Activated CD4-positive, alpha-beta memory T cell treated with anti-CD3 and anti-CD28 coated beads for 36 hours (primary cell): ENCODE data around the gene PAPLN. TPM values are rescaled to one million over a fixed set of nuclear protein-coding genes. Genes with fewer than 3 reads are reported as not detected.

Experiments used
- CTCF ChIA-PET: fragments of 350-600 bp; sonication (Branson Sonifier 250); formaldehyde crosslinking; loops from one replicate; lab custom pipeline; 2021; ENCODE audit warnings: antibody characterized with exemption, inconsistent platforms; lab: Charles Lee
- POLR2A ChIA-PET: fragments of 350-600 bp; sonication (Branson Sonifier 250); formaldehyde crosslinking; loops from one replicate; lab custom pipeline; 2021; ENCODE audit warnings: antibody characterized with exemption; lab: Charles Lee
- DNase-seq: peaks from one replicate; pipeline ENCODE4 v3.0.0-alpha.2; 2020
- H3K27ac Mint-ChIP-seq: one replicate; pipeline ENCODE4 v1.8.0; 2021; ENCODE audit warnings: mixed read lengths
- H3K27me3 Mint-ChIP-seq: one replicate; pipeline ENCODE4 v1.8.0; 2021; ENCODE audit warnings: mixed read lengths
- H3K36me3 Mint-ChIP-seq: one replicate; pipeline ENCODE4 v1.8.0; 2021; ENCODE audit warnings: mixed read lengths
- H3K4me1 Mint-ChIP-seq: one replicate; pipeline ENCODE4 v1.8.0; 2021; ENCODE audit warnings: low read depth, mixed read lengths
- H3K4me3 Mint-ChIP-seq: one replicate; pipeline ENCODE4 v1.8.0; 2021; ENCODE audit warnings: mild to moderate bottlenecking, mixed read lengths
- H3K9me3 Mint-ChIP-seq: one replicate; pipeline ENCODE4 v1.8.0; 2021; ENCODE audit warnings: mixed read lengths
- intact Hi-C: fragments of 100-400 bp; cut with micrococcal nuclease; formaldehyde crosslinking; loops from one replicate; pipeline ENCODE4 v1.15.1; 2023
- total RNA-seq, 2 experiments: library from RNA; stranded (reverse); gene quantifications; one replicate each; pipeline ENCODE4 v1.2.3, GENCODE V29; 2021

The PAPLN gene
- total RNA-seq, 2 experiments from 2014 or later, result 0.62 to 0.65 TPM

- Mint-ChIP-seq H3K36me3 (peaks cover 1% of the 10 kb centered on the region), H3K9me3 (no peaks in the 10 kb centered on the region), H3K27me3 (peaks cover 36% of the 10 kb centered on the region), H3K4me3 (no peak overlapping the region), H3K4me1 (peaks cover 9% of the 10 kb centered on the region), H3K27ac (no peak overlapping the region)
- CTCF ChIA-PET, result interaction anchor here (0.6 kb wide), 1 partner anchor 145 kb away, joined by 3 read pairs; no protein-coding TSS in a partner anchor
- intact Hi-C loops, result no loop called here
- POLR2A ChIA-PET, result no interaction called here
- DNase-seq, result no peak
Observed at GRCh38 chr14:73233564-73233963, 3.7 kb upstream of the PAPLN start.

- intact Hi-C loops, result no loop called here
- Mint-ChIP-seq H3K27me3 (peaks cover 41% of the 10 kb centered on the region), H3K27ac (no peak overlapping the region), H3K4me3 (no peak overlapping the region), H3K4me1 (peaks cover 12% of the 10 kb centered on the region), H3K9me3 (no peaks in the 10 kb centered on the region), H3K36me3 (peaks cover 1% of the 10 kb centered on the region)
- ChIA-PET POLR2A (no interaction called here), CTCF (interaction anchor here (0.6 kb wide), 1 partner anchor 144 kb away, joined by 3 read pairs; no protein-coding TSS in a partner anchor)
- no peak for DNase-seq
Observed at GRCh38 chr14:73234029-73234428, 3.3 kb upstream of the PAPLN start.

- peaks cover 44% of the 10 kb centered on the region for H3K27me3 Mint-ChIP-seq
Observed at GRCh38 chr14:73234586-73235394, 2.5 kb upstream of the PAPLN start.

GRCh38 chr14:73235531-73236155, 1.7 kb upstream of the PAPLN start:
- POLR2A ChIA-PET, result no interaction called here
- no peak for DNase-seq
- intact Hi-C loops, result no loop called here
- Mint-ChIP-seq H3K9me3 (no peaks in the 10 kb centered on the region), H3K4me1 (peaks cover 12% of the 10 kb centered on the region), H3K27me3 (peaks cover 51% of the 10 kb centered on the region), H3K36me3 (no peaks in the 10 kb centered on the region), H3K27ac (no peak overlapping the region), H3K4me3 (no peak overlapping the region)
- CTCF ChIA-PET, result no interaction called here

More at GRCh38 chr14:73234586-73235394, 2.5 kb upstream of the PAPLN start:
- Mint-ChIP-seq H3K4me1 (peaks cover 12% of the 10 kb centered on the region), H3K27ac (no peak overlapping the region), H3K36me3 (no peaks in the 10 kb centered on the region), H3K4me3 (no peak overlapping the region), H3K9me3 (no peaks in the 10 kb centered on the region)
- intact Hi-C loops, result no loop called here
- ChIA-PET CTCF (no interaction called here), POLR2A (no interaction called here)
- DNase-seq, result no peak

GRCh38 chr14:73236157-73236556, 1.1 kb upstream of the PAPLN start:
- no peak overlapping the region for H3K27ac Mint-ChIP-seq
- intact Hi-C loops, result no loop called here
- H3K27me3 Mint-ChIP-seq, result peaks cover 56% of the 10 kb centered on the region
- H3K36me3 Mint-ChIP-seq, result no peaks in the 10 kb centered on the region
- POLR2A ChIA-PET, result no interaction called here
- H3K4me3 Mint-ChIP-seq, result no peak overlapping the region
- H3K9me3 Mint-ChIP-seq, result no peaks in the 10 kb centered on the region
- CTCF ChIA-PET, result no interaction called here
- DNase-seq, result no peak
- peaks cover 12% of the 10 kb centered on the region for H3K4me1 Mint-ChIP-seq

- no peak for DNase-seq
- intact Hi-C loops, result no loop called here
- CTCF ChIA-PET, result no interaction called here
- Mint-ChIP-seq H3K9me3 (no peaks in the 10 kb centered on the region), H3K36me3 (no peaks in the 10 kb centered on the region), H3K27ac (no peak overlapping the region), H3K27me3 (peaks cover 63% of the 10 kb centered on the region), H3K4me1 (peaks cover 12% of the 10 kb centered on the region), H3K4me3 (peak overlapping the region; percentile 30)
- POLR2A ChIA-PET, result no interaction called here
Observed at GRCh38 chr14:73236752-73237218, 521 bp upstream of the PAPLN start.

- POLR2A ChIA-PET, result interaction anchor here (0.7 to 1.1 kb wide), 2 partner anchors 16 to 255 kb away, joined by 3 read pairs; no protein-coding TSS in a partner anchor
- intact Hi-C loops, result no loop called here
- DNase-seq, result no peak
- Mint-ChIP-seq H3K27ac (no peak overlapping the region), H3K9me3 (no peaks in the 10 kb centered on the region), H3K4me1 (peaks cover 16% of the 10 kb centered on the region), H3K4me3 (no peak overlapping the region), H3K27me3 (peaks cover 67% of the 10 kb centered on the region), H3K36me3 (no peaks in the 10 kb centered on the region)
- CTCF ChIA-PET, result interaction anchor here (1.5 kb wide), 1 partner anchor 234 kb away, joined by 3 read pairs; no protein-coding TSS in a partner anchor
Observed at GRCh38 chr14:73237786-73238423, 599 bp downstream of the PAPLN start.

GRCh38 chr14:73238424-73238852, 1.1 kb downstream of the PAPLN start:
- no peak overlapping the region for H3K4me3 Mint-ChIP-seq
- intact Hi-C loops, result no loop called here
- ChIA-PET CTCF (interaction anchor here (0.7 to 1.5 kb wide), 2 partner anchors 57 to 234 kb away, joined by 3 read pairs; no protein-coding TSS in a partner anchor), POLR2A (interaction anchor here (1.1 kb wide), 1 partner anchor 16 kb away, joined by 3 read pairs; no protein-coding TSS in a partner anchor)
- H3K36me3 Mint-ChIP-seq, result no peaks in the 10 kb centered on the region
- H3K27me3 Mint-ChIP-seq, result peaks cover 70% of the 10 kb centered on the region
- peaks cover 19% of the 10 kb centered on the region for H3K4me1 Mint-ChIP-seq
- peak; percentile 28 for DNase-seq
- H3K9me3 Mint-ChIP-seq, result no peaks in the 10 kb centered on the region
- H3K27ac Mint-ChIP-seq, result no peak overlapping the region

GRCh38 chr14:73238941-73239340, 1.6 kb downstream of the PAPLN start:
- POLR2A ChIA-PET, result interaction anchor here (1.1 kb wide), 1 partner anchor 17 kb away, joined by 3 read pairs; no protein-coding TSS in a partner anchor
- intact Hi-C loops, result no loop called here
- Mint-ChIP-seq H3K4me3 (no peak overlapping the region), H3K4me1 (peaks cover 21% of the 10 kb centered on the region), H3K27me3 (peaks cover 71% of the 10 kb centered on the region), H3K36me3 (no peaks in the 10 kb centered on the region), H3K9me3 (no peaks in the 10 kb centered on the region), H3K27ac (no peak overlapping the region)
- DNase-seq, result no peak
- CTCF ChIA-PET, result interaction anchor here (0.7 to 1.5 kb wide), 2 partner anchors 56 to 233 kb away, joined by 3 read pairs; no protein-coding TSS in a partner anchor

GRCh38 chr14:73239393-73240241, 2.3 kb downstream of the PAPLN start:
- Mint-ChIP-seq H3K9me3 (no peaks in the 10 kb centered on the region), H3K27me3 (peaks cover 75% of the 10 kb centered on the region), H3K36me3 (no peaks in the 10 kb centered on the region), H3K4me1 (peaks cover 21% of the 10 kb centered on the region), H3K4me3 (no peak overlapping the region), H3K27ac (no peak overlapping the region)
- DNase-seq, result no peak
- intact Hi-C loops, result no loop called here
- POLR2A ChIA-PET, result no interaction called here
- CTCF ChIA-PET, result interaction anchor here (0.7 to 1.1 kb wide), 2 partner anchors 22 to 232 kb away, joined by 3 to 4 read pairs; no protein-coding TSS in a partner anchor
